Neural cell (in vitro differentiated cells): Measurements from ENCODE around the gene IER3. TPM values are rescaled to one million over a fixed set of nuclear protein-coding genes. Genes with fewer than 3 reads are reported as not detected.
"Not testable (repeated sequence)": the region's sequence is repeated elsewhere in the genome, so short reads cannot be mapped to it uniquely, and the experiment has no call there.

ENCODE experiments used
- H2AFZ ChIP-seq: fragments of 200-600, 300-800 bp; sonication (generic), shearing (Covaris generic); 2 replicates; pipeline ENCODE4 v1.6.0; 2014; ENCODE audit warnings: low read depth, mild to moderate bottlenecking, antibody characterized with exemption, low read length, moderate library complexity
- H3F3A ChIP-seq: fragments of 200-600 bp; shearing (Covaris generic); 2 replicates; pipeline ENCODE4 v1.6.1; 2016; ENCODE audit warnings: mild to moderate bottlenecking, moderate library complexity, mixed read lengths, antibody characterized with exemption, low read length; ENCODE audit not compliant: insufficient read depth, poor library complexity, severe bottlenecking
- H3K27ac ChIP-seq: fragments of 200-600, 300-800 bp; sonication (generic), shearing (Covaris generic); 2 replicates; pipeline ENCODE4 v1.5.1; 2014; ENCODE audit warnings: mild to moderate bottlenecking, low read length, moderate library complexity
- H3K27me3 ChIP-seq: fragments of 300-800, 200-600 bp; sonication (generic), shearing (Covaris generic); 2 replicates; pipeline ENCODE4 v1.6.0; 2014; ENCODE audit warnings: mild to moderate bottlenecking, low read depth, low read length, moderate library complexity; ENCODE audit not compliant: insufficient read depth
- H3K36me3 ChIP-seq: fragments of 300-800, 200-600 bp; sonication (generic), shearing (Covaris generic); 2 replicates; pipeline ENCODE4 v1.5.1; 2014; ENCODE audit warnings: mild to moderate bottlenecking, antibody characterized with exemption, low read length, moderate library complexity; ENCODE audit not compliant: insufficient read depth
- H3K4me2 ChIP-seq: fragments of 300-800, 200-600 bp; sonication (generic), shearing (Covaris generic); 2 replicates; pipeline ENCODE4 v1.6.0; 2014; ENCODE audit warnings: mild to moderate bottlenecking, low read length
- H3K4me3 ChIP-seq: fragments of 300-800, 200-600 bp; sonication (generic), shearing (Covaris generic); 2 replicates; pipeline ENCODE4 v1.5.1; 2014; ENCODE audit warnings: mild to moderate bottlenecking, low read length, moderate library complexity
- H3K79me2 ChIP-seq: fragments of 200-600 bp; shearing (Covaris generic); replicated peaks from 2 replicates; pipeline ENCODE4 v1.6.0; 2014; ENCODE audit warnings: mild to moderate bottlenecking, low read length, moderate library complexity; ENCODE audit not compliant: insufficient read depth
- H3K9ac ChIP-seq: fragments of 300-800, 200-600 bp; sonication (generic), shearing (Covaris generic); 2 replicates; pipeline ENCODE4 v1.6.1; 2016; ENCODE audit warnings: mild to moderate bottlenecking, low read length, mixed read lengths
- H3K9me2 ChIP-seq: fragments of 200-600 bp; shearing (Covaris generic); 2 replicates; pipeline ENCODE4 v1.6.1; 2016; ENCODE audit warnings: mild to moderate bottlenecking, low read length, mixed read lengths; ENCODE audit not compliant: insufficient read depth
- H3K9me3 ChIP-seq: fragments of 200-600, 300-800 bp; sonication (generic), shearing (Covaris generic); 2 replicates; pipeline ENCODE4 v1.6.1; 2016; ENCODE audit warnings: mild to moderate bottlenecking, mixed run types, low read length, moderate library complexity, mixed read lengths
- H4K20me1 ChIP-seq: fragments of 200-600 bp; shearing (Covaris generic); 2 replicates; pipeline ENCODE4 v1.6.1; 2016; ENCODE audit warnings: mild to moderate bottlenecking, mixed run types; ENCODE audit not compliant: insufficient read depth
- CTCF ChIP-seq: fragments of 450-650 bp; IDR thresholded peaks from 2 replicates; pipeline ENCODE4 v1.5.1; 2014; ENCODE audit warnings: antibody characterized with exemption, mild to moderate bottlenecking, moderate library complexity; ENCODE audit not compliant: poor library complexity, severe bottlenecking
- EZH2 ChIP-seq: fragments of 200-600, 300-800 bp; shearing (Covaris generic), sonication (generic); IDR thresholded peaks from 2 replicates; pipeline ENCODE4 v1.6.1; 2014; ENCODE audit warnings: antibody characterized with exemption, low read length, borderline replicate concordance, mild to moderate bottlenecking; ENCODE audit not compliant: insufficient read depth, poor library complexity, severe bottlenecking
- MXI1 ChIP-seq: fragments of 450-650 bp; conservative IDR thresholded peaks from 2 replicates; pipeline ENCODE4 v1.6.1; 2014; ENCODE audit warnings: antibody characterized with exemption, mild to moderate bottlenecking; ENCODE audit not compliant: poor library complexity, severe bottlenecking
- POLR2AphosphoS5 ChIP-seq: IDR thresholded peaks from 2 replicates; pipeline ENCODE4 v1.6.1; 2012
- RAD21 ChIP-seq: fragments of 450-650 bp; conservative IDR thresholded peaks from 2 replicates; pipeline ENCODE4 v1.6.1; 2014; ENCODE audit warnings: antibody characterized with exemption, mild to moderate bottlenecking, moderate library complexity
- REST ChIP-seq: IDR thresholded peaks from 2 replicates; pipeline ENCODE4 v1.6.1; 2012; ENCODE audit warnings: borderline replicate concordance
- SMC3 ChIP-seq: fragments of 450-650 bp; conservative IDR thresholded peaks from 2 replicates; pipeline ENCODE4 v1.6.1; 2014; ENCODE audit warnings: antibody characterized with exemption, mild to moderate bottlenecking, moderate library complexity; ENCODE audit not compliant: poor library complexity
- TAF1 ChIP-seq: IDR thresholded peaks from 2 replicates; pipeline ENCODE4 v1.6.1; 2012; ENCODE audit warnings: low read depth
- polyA plus RNA-seq: library from polyadenylated mRNA; depleted of rRNA; stranded (reverse); fragments of >200 nt; gene quantifications from 2 replicates; pipeline ENCODE4 v1.2.3, GENCODE V29; 2014

Gene IER3
- polyA plus RNA-seq, 1 donor from 2014 or later = 3.0 TPM

GRCh38 chr6:30759575-30760239, 15.4 kb upstream of the IER3 start:
- no peaks in the 10 kb centered on the region for H3K9me3 ChIP-seq
- H3K4me2 ChIP-seq = no peak overlapping the region
- no peaks in the 10 kb centered on the region for H3F3A ChIP-seq
- H3K4me3 ChIP-seq = no peak overlapping the region
- H3K9ac ChIP-seq = no peak overlapping the region
- H3K9me2 ChIP-seq = no peaks in the 10 kb centered on the region
- H3K27me3 ChIP-seq = no peaks in the 10 kb centered on the region
- no peak overlapping the region for H2AFZ ChIP-seq
- H3K36me3 ChIP-seq = no peaks in the 10 kb centered on the region
- H4K20me1 ChIP-seq = no peaks in the 10 kb centered on the region
- H3K79me2 ChIP-seq = no peaks in the 10 kb centered on the region
- H3K27ac ChIP-seq = no peak overlapping the region
- TF ChIP-seq CTCF = no peak
- TF ChIP-seq REST = no peak
- TF ChIP-seq SMC3 = no peak
- TF ChIP-seq POLR2AphosphoS5 = no peak
- TF ChIP-seq EZH2 = no peak
- no peak for TF ChIP-seq TAF1
- TF ChIP-seq MXI1 = no peak
- TF ChIP-seq RAD21 = no peak

- Histone ChIP-seq H3K79me2 (no peaks in the 10 kb centered on the region), H3K27me3 (no peaks in the 10 kb centered on the region), H3K9me2 (no peaks in the 10 kb centered on the region), H3K36me3 (no peaks in the 10 kb centered on the region), H3K4me2 (no peak overlapping the region), H3K9me3 (no peaks in the 10 kb centered on the region), H3F3A (no peaks in the 10 kb centered on the region), H2AFZ (no peak overlapping the region), H3K4me3 (no peak overlapping the region), H4K20me1 (no peaks in the 10 kb centered on the region), H3K9ac (no peak overlapping the region), H3K27ac (no peak overlapping the region)
- TF ChIP-seq POLR2AphosphoS5 = no peak
Measured at GRCh38 chr6:30757261-30757904, 13.0 kb upstream of the IER3 start.

- not testable (repeated sequence) for H4K20me1 ChIP-seq, H3K79me2 ChIP-seq, H3K9ac ChIP-seq, H3F3A ChIP-seq, H3K4me2 ChIP-seq, H3K9me3 ChIP-seq, H3K27me3 ChIP-seq, H3K36me3 ChIP-seq, H3K4me3 ChIP-seq, H3K27ac ChIP-seq, H3K9me2 ChIP-seq, H2AFZ ChIP-seq
Measured at GRCh38 chr6:30756405-30757003, 12.2 kb upstream of the IER3 start.
